Fibroblast of lung (primary cell): Measurements from ENCODE around the gene MFN2.

Source experiments
- EZH2 ChIP-seq: IDR thresholded peaks from 2 replicates; pipeline ENCODE4 v1.5.1; 2012; ENCODE audit warnings: low read length, control low read depth, mild to moderate bottlenecking; ENCODE audit errors: missing control alignments
- TF ChIP-seq, protein P1 (sequence below), 2 donors: IDR thresholded peaks in 1 of 2; conservative IDR thresholded peaks in 1 of 2; 1 replicate in 1 of 2; 2 replicates in 1 of 2; pipeline ENCODE4 v1.5.1; 2011 to 2012; ENCODE audit warnings: low read length in 2 of 2, control low read depth in 1 of 2, inconsistent platforms in 1 of 2, low read depth in 1 of 2, mild to moderate bottlenecking in 1 of 2

DNA sequence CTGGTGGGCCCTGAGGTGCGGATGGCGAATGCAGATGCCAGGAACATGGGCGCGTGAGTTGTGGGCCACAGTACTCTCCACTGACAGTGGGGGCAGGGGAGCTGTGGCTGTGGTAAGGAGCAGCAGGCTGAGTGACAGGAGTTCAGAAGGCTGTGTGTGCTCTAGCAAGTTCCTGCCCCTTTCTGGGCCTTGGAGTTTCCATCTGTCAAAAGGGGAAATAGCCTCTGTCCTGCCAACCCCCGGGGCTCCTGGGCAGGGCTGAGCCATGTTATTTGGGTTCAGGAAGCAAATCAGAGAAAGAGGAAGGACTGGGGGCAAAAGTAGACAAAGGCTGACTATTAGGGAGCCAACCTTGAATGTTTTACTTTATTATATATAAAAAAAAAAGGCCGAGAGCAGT, 19.5 kb upstream of the MFN2 start:
- no peak for TF ChIP-seq EZH2
- TF ChIP-seq, protein P1, sequence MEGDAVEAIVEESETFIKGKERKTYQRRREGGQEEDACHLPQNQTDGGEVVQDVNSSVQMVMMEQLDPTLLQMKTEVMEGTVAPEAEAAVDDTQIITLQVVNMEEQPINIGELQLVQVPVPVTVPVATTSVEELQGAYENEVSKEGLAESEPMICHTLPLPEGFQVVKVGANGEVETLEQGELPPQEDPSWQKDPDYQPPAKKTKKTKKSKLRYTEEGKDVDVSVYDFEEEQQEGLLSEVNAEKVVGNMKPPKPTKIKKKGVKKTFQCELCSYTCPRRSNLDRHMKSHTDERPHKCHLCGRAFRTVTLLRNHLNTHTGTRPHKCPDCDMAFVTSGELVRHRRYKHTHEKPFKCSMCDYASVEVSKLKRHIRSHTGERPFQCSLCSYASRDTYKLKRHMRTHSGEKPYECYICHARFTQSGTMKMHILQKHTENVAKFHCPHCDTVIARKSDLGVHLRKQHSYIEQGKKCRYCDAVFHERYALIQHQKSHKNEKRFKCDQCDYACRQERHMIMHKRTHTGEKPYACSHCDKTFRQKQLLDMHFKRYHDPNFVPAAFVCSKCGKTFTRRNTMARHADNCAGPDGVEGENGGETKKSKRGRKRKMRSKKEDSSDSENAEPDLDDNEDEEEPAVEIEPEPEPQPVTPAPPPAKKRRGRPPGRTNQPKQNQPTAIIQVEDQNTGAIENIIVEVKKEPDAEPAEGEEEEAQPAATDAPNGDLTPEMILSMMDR (conservative IDR thresholded peaks at IDR 0.05 in 1 of 2, IDR thresholded peaks at IDR 0.05 in 1 of 2; ENCODE audit: low read depth in 1 of 2, low read length in 2 of 2) = no peak
